Right hindlimb (tissue), 1 donor: ENCODE measurements around the gene RUFY3.

ENCODE experiments used
- DNase-seq: peaks from one replicate; pipeline ENCODE4 v3.0.0-alpha.2; 2018

Gene RUFY3

GRCh38 chr4:70844180-70844579, 122.4 kb downstream of the RUFY3 start:
- DNase-seq: no peak

- no peak for DNase-seq
These were observed 127.5 kb downstream of the RUFY3 start for GRCh38 chr4:70849291-70849690.

GRCh38 chr4:70855464-70855863, 133.7 kb downstream of the RUFY3 start:
- no peak for DNase-seq
